ENCODE results near the gene C1orf105. TPM values are rescaled to one million over a fixed set of nuclear protein-coding genes. Genes with fewer than 3 reads are reported as not detected.

The C1orf105 gene
- total and polyA plus RNA-seq, 2 of the 13 experiments (the other 11 are each of a cell fraction or from before 2014, with no cell fraction given) = 0.15 to 0.45 TPM

- TF ChIP-seq MXD1 (CRISPR knock-in tag; IDR thresholded peaks at IDR 0.05) = peak; percentile 64; the same call in 1 of the 2 replicates
- no peak for TF ChIP-seq NFE2L1 (CRISPR knock-in tag; IDR thresholded peaks at IDR 0.05; ENCODE audit: borderline replicate concordance)
- peak; percentile 86; the same call in 1 of the 2 replicates for TF ChIP-seq MYC (CRISPR knock-in tag; IDR thresholded peaks at IDR 0.05; ENCODE audit: borderline replicate concordance)
- 0 out of 2 replicates have a peak, but pooled peaks have one; percentile 7 for TF ChIP-seq ZNF746 (CRISPR knock-in tag; IDR thresholded peaks at IDR 0.05)
- TF ChIP-seq YEATS2 (CRISPR knock-in tag; IDR thresholded peaks at IDR 0.05; ENCODE audit: borderline replicate concordance) = no peak
- TF ChIP-seq SKI (IDR thresholded peaks at IDR 0.05; ENCODE audit: partially characterized antibody) = no peak
- no peak for TF ChIP-seq MTF2 (CRISPR knock-in tag; IDR thresholded peaks at IDR 0.05; ENCODE audit: borderline replicate concordance)
- peak; percentile 23; the same call in 1 of the 2 replicates for TF ChIP-seq RXRA (CRISPR knock-in tag; IDR thresholded peaks at IDR 0.05)
- TF ChIP-seq SIN3A (IDR thresholded peaks at IDR 0.05; ENCODE audit: borderline replicate concordance, low read depth, low read length) = 0 out of 2 replicates have a peak, but pooled peaks have one; percentile 42
- TF ChIP-seq NFATC3 (CRISPR knock-in tag; IDR thresholded peaks at IDR 0.05) = no peak
- TF ChIP-seq HBP1 (CRISPR knock-in tag; IDR thresholded peaks at IDR 0.05; ENCODE audit: low read depth) = no peak
- 0 out of 2 replicates have a peak, but pooled peaks have one; percentile 39 for TF ChIP-seq SP4 (CRISPR knock-in tag; IDR thresholded peaks at IDR 0.05)
- 0 out of 2 replicates have a peak, but pooled peaks have one; percentile 37 for TF ChIP-seq SRY (CRISPR knock-in tag; IDR thresholded peaks at IDR 0.05)
- peak; percentile 65 for TF ChIP-seq ZEB1 (IDR thresholded peaks at IDR 0.05; ENCODE audit: insufficient replicate concordance, low read depth)
- no peak for TF ChIP-seq ZNF232 (CRISPR knock-in tag; IDR thresholded peaks at IDR 0.05; ENCODE audit: borderline replicate concordance)
- TF ChIP-seq ZBTB42 (CRISPR knock-in tag; IDR thresholded peaks at IDR 0.05) = peak; percentile 78
- no peak for TF ChIP-seq POLR2AphosphoS2 (IDR thresholded peaks at IDR 0.05; ENCODE audit: low read depth, low read length)
- no peak for TF ChIP-seq ZNF605 (CRISPR knock-in tag; IDR thresholded peaks at IDR 0.05)
- no peak for TF ChIP-seq E2F5 (CRISPR knock-in tag; conservative IDR thresholded peaks at IDR 0.05)
- no peak for TF ChIP-seq FOXP4 (CRISPR knock-in tag; IDR thresholded peaks at IDR 0.05)
- no peak; the same call in 1 of the 2 replicates for TF ChIP-seq CREM (IDR thresholded peaks at IDR 0.05)
- TF ChIP-seq CREM (CRISPR knock-in tag; IDR thresholded peaks at IDR 0.05) = no peak
- no peak for TF ChIP-seq CCDC6 (CRISPR knock-in tag; IDR thresholded peaks at IDR 0.05)
- 0 out of 2 replicates have a peak, but pooled peaks have one; percentile 11 for TF ChIP-seq ZBTB25 (CRISPR knock-in tag; IDR thresholded peaks at IDR 0.05)
- TF ChIP-seq ZNF34 (CRISPR knock-in tag; IDR thresholded peaks at IDR 0.05; ENCODE audit: borderline replicate concordance) = no peak
- TF ChIP-seq DMAP1 (CRISPR knock-in tag; IDR thresholded peaks at IDR 0.05) = peak; percentile 72; the same call in 1 of the 2 replicates
- no peak for TF ChIP-seq KLF12 (CRISPR knock-in tag; IDR thresholded peaks at IDR 0.05; ENCODE audit: borderline replicate concordance)
Observed at GRCh38 chr1:172450524-172450885, 30.0 kb downstream of the C1orf105 start (continued).

All from HepG2 (cell line).